Neural progenitor cell (in vitro differentiated cells): ENCODE data around the gene LORICRIN.

ENCODE experiments used
- CTCF ChIP-seq: fragments of 200-600 bp; sonication (generic); IDR thresholded peaks from 2 replicates; pipeline ENCODE4 v1.5.1; 2017; ENCODE audit warnings: antibody characterized with exemption, mild to moderate bottlenecking
- EZH2 ChIP-seq: fragments of 200-600 bp; sonication (generic); IDR thresholded peaks from 2 replicates; pipeline ENCODE4 v1.6.1; 2017; ENCODE audit warnings: antibody characterized with exemption, mild to moderate bottlenecking, moderate library complexity

GRCh38 chr1:153246018-153246417 lies 13.5 kb upstream of the LORICRIN start:
- TF ChIP-seq CTCF (no peak), EZH2 (no peak)
